HG02588 (cell line): ENCODE results near the gene HTATIP2.
"Not testable (repeated sequence)": the region's sequence is repeated elsewhere in the genome, so short reads cannot be mapped to it uniquely, and the experiment has no call there.

ENCODE experiments used
- ATAC-seq: cut with Tn5 transposase; IDR thresholded peaks from one replicate; pipeline ENCODE4 v1.9.1; 2021; ENCODE audit warnings: mild to moderate bottlenecking, moderate library complexity; ENCODE audit not compliant: unreplicated experiment

The HTATIP2 gene

GRCh38 chr11:20363500-20364340 is at the start of gene HTATIP2:
Gene HTATIP2 (plus strand): TSS chr11:20363714. CDS start chr11:20364238, 524 bp downstream.
- peak; percentile 97 for ATAC-seq

GRCh38 chr11:20315800-20316199 is 47.7 kb upstream of the HTATIP2 start:
- no peak for ATAC-seq

GRCh38 chr11:20321177-20321576 is 42.3 kb upstream of the HTATIP2 start:
- ATAC-seq: no peak

- ATAC-seq: no peak
Measured at GRCh38 chr11:20327377-20327935, 36.1 kb upstream of the HTATIP2 start.

GRCh38 chr11:20336056-20336455 is 27.5 kb upstream of the HTATIP2 start:
- ATAC-seq: no peak

- no peak for ATAC-seq
Measured at GRCh38 chr11:20337526-20338154, 25.9 kb upstream of the HTATIP2 start.

GRCh38 chr11:20342347-20343141 is 21.0 kb upstream of the HTATIP2 start:
- ATAC-seq: no peak

- no peak for ATAC-seq
Measured at GRCh38 chr11:20351136-20351535, 12.4 kb upstream of the HTATIP2 start.

GRCh38 chr11:20351751-20352262 is 11.7 kb upstream of the HTATIP2 start:
- ATAC-seq: no peak

GRCh38 chr11:20353829-20354434 is 9.6 kb upstream of the HTATIP2 start:
- no peak for ATAC-seq

GRCh38 chr11:20355221-20356219 is 8.0 kb upstream of the HTATIP2 start:
- peak; percentile 72 for ATAC-seq

GRCh38 chr11:20357150-20357549 is 6.4 kb upstream of the HTATIP2 start:
- no peak for ATAC-seq

GRCh38 chr11:20360650-20361049 is 2.9 kb upstream of the HTATIP2 start:
- no peak for ATAC-seq

GRCh38 chr11:20362481-20362880 is 1.0 kb upstream of the HTATIP2 start:
- no peak for ATAC-seq

- no peak for ATAC-seq
Measured at GRCh38 chr11:20363149-20363499, 390 bp upstream of the HTATIP2 start.

- ATAC-seq: no peak
Measured at GRCh38 chr11:20364341-20364792, 853 bp downstream of the HTATIP2 start.

- not testable (repeated sequence) for ATAC-seq
Measured at GRCh38 chr11:20365465-20365864, 2.0 kb downstream of the HTATIP2 start.

- no peak for ATAC-seq
Measured at GRCh38 chr11:20367313-20367948, 3.9 kb downstream of the HTATIP2 start.

GRCh38 chr11:20368438-20368837 is 4.9 kb downstream of the HTATIP2 start:
- ATAC-seq: no peak
